Fibroblast of mammary gland (primary cell): Measurements from ENCODE around the gene TOM1L2.
"Not testable (repeated sequence)": the region's sequence is repeated elsewhere in the genome, so short reads cannot be mapped to it uniquely, and the experiment has no call there.

Source experiments
- DNase-seq: peaks from one replicate; pipeline ENCODE4 v3.0.0-alpha.2; 2010; ENCODE audit warnings: low read depth
- H3K4me3 ChIP-seq: 2 replicates; pipeline ENCODE4 v1.5.1; 2011; ENCODE audit warnings: low read depth, mild to moderate bottlenecking, low read length, moderate library complexity; ENCODE audit not compliant: control insufficient read depth
- TF ChIP-seq, protein P1 (sequence below): conservative IDR thresholded peaks from 2 replicates; pipeline ENCODE4 v1.5.1; 2011; ENCODE audit warnings: low read depth, low read length, inconsistent platforms; ENCODE audit not compliant: control insufficient read depth, insufficient read depth

Gene TOM1L2

DNA sequence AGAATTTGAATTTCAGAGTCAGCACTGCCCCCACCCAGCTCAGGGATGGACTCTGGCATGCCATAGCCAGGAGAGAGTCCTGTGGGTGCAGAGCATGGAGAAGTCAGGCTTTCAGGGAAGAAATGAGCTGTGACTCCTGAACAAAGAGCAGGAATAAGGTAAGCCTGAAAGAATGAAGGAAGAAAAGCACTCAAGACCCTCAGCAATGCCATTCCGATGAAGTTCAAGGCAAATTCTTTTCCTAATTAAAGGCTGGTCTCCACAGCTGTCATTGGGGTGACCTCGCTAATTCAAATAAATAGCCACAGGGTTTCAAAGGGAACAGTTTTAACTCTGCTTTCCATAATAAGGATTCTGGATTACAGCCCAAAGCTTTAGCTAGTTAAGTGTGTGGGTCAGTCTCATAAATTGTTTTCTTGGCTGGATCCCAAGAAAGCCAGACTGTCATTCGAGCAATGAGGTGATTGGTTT is 31.7 kb downstream of the TOM1L2 start:
- TF ChIP-seq, protein P1, sequence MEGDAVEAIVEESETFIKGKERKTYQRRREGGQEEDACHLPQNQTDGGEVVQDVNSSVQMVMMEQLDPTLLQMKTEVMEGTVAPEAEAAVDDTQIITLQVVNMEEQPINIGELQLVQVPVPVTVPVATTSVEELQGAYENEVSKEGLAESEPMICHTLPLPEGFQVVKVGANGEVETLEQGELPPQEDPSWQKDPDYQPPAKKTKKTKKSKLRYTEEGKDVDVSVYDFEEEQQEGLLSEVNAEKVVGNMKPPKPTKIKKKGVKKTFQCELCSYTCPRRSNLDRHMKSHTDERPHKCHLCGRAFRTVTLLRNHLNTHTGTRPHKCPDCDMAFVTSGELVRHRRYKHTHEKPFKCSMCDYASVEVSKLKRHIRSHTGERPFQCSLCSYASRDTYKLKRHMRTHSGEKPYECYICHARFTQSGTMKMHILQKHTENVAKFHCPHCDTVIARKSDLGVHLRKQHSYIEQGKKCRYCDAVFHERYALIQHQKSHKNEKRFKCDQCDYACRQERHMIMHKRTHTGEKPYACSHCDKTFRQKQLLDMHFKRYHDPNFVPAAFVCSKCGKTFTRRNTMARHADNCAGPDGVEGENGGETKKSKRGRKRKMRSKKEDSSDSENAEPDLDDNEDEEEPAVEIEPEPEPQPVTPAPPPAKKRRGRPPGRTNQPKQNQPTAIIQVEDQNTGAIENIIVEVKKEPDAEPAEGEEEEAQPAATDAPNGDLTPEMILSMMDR = no peak
- peak; percentile 56 for DNase-seq

DNA sequence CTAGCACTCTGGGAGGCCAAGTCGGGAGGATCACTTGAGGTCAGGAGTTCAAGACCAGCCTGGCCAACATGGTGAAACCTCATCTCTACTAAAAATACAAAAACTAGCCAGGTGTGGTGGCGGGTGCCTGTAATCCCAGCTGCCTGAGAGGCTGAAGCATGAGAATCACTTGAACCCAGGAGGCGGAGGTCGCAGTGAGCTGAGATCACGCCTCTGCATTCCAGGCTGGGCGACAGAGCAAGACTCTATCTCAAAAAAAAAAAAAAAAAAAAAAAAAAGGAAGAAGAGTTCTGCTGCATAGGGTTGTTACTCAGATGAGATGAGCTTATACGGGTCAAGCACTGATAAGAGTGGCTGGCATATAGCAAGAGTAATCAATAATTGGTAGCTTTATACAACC is 32.3 kb downstream of the TOM1L2 start:
- not testable (repeated sequence) for DNase-seq, H3K4me3 ChIP-seq

More for the DNA sequence above, 31.7 kb downstream of the TOM1L2 start:
- no peak overlapping the region for H3K4me3 ChIP-seq

DNA sequence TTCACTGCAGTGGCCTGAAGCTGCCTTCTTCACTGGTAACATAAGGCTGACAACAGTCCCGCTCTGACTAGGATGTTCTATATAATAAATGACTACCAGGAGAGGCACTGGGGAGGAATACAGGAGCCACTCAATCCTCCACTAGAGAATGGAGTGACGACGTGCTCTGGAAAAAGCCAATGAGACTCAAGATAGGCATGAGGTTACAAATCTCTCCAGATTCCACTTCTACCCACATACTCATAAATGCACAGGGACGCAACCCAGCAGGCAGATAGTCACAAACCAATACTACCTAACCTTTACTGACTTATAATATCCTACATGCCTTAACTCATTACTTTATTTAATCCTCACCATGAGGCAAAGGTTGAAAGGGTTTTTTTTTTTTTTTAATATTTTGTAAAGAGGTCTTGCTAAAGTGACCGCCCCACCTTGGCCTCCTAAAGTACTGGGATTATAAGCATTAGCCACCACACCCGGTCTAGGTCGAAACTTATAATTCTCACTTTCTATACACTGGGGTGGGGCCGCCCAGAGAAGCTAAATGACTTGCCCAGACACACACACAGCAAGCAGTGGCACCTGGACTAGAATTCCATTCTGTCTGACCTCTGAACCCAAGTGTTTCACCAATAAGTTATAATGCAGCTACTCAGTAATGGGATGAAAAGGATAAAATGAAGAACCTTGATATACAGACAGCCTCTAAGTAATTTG is 33.7 kb downstream of the TOM1L2 start:
- TF ChIP-seq, protein P1 = no peak
- no peak for DNase-seq
- H3K4me3 ChIP-seq = no peak overlapping the region

DNA sequence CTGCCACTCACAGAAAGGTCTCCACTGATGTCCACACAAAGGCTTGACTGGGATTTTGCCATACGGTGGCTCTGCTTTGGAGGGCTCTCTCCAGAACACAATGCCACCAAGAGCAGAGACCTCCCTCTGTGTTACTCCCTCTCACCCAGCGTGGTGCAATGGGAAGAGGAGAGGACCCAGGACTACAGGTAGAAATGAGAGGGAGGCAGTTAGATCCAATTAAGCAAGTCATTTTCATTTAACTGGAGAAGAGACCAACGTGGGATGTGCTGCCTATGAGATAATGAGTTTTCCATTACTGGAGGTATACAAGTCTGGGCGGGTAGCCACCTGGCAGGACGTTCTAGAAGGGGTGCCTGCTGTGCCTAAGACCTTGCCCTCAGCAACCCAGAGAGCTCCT is 34.2 kb downstream of the TOM1L2 start:
- no peak for DNase-seq
- TF ChIP-seq, protein P1 = no peak
- no peak overlapping the region for H3K4me3 ChIP-seq

DNA sequence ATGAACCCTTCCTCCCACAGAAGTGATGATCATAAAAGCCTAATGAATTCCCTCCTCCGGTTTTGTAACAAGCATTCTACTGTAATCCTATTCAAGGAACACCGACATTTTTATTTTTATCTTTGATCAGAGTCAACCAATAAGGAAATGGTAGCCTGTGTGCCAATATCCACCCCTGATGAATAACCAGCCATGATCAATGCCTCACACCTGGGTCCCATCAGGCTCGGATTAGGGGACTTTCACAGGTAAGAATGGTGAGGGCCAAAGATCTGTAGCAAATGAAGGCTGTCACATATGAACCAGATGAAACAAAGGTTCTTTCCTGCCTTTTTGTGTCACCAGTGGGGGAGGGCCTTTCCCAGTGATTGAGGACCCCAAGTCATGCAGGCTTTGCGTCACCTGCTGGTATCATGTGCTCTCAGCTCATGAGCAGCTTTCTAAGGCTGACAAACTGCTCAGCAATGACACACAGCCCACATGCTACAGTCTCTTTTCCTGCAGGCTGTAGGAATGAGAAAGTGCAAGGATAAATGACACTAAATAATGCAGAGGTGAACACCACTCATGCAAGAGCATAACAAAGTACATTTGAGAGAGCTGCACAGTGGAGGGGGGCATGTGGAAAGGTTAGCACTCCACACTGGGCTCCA is 34.9 kb downstream of the TOM1L2 start:
- no peak overlapping the region for H3K4me3 ChIP-seq
- peak; percentile 21 for DNase-seq
- TF ChIP-seq, protein P1 = no peak

DNA sequence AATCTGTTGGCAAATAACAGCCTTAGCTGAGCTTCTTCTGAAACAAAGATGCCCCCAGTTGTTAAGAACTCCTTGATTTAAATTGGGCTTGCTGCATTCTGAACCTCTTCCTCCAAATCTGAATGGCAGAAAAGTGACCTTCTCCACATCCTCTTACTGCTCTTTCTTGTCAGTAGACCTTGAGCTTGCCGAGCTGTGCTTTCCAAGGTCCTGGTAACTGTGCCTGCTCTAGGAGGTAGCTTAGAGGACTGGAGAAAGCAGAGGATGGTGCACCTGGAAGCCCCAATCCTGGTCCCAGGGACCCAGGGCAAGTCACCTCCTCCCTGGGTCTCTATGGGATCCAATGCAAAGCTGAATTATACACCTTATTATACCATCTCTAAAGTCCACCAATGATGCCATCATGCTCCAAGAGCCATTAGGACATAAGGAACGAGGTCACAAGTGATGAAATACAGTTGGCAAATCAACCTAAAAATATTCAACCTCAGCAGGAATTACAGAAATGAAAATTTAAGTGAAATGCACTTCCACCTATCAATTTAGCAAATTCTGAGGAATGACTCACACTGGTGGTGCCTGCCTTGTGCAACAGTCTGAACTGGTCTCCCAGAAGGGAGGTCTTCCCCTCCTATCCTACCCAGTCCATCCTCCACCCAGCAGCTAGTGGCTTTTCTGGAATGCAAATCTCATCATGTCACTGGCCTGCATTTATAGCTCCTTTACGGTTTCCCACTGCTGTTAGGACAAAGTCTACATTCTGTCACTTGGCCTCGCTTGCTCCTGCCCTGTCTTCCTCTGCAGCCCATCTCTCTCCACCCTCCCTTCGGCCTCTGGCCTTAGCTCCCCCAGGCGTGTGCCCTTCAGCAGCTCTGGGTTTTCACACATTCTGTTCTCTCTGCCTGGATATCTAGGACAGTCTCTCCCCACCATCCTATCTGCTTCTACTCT is 36.6 kb downstream of the TOM1L2 start:
- DNase-seq = peak; percentile 92
- TF ChIP-seq, protein P1 = no peak
- no peak overlapping the region for H3K4me3 ChIP-seq
